Stimulated activated CD4-positive, alpha-beta T cell treated with anti-CD3 and anti-CD28 coated beads, Interleukin-12 subunit alpha, Interleukin-12 subunit beta, amount 100 ng/mL, for 48 hours (primary cell): ENCODE data around the gene CHRNA1.

Experiments
- DNase-seq, 3 donors: peaks; one replicate each; pipeline ENCODE4 v3.0.0-alpha.2; 2020; ENCODE audit warnings: low read depth in 2 of 3, low spot score in 1 of 3

CHRNA1 gene

DNA sequence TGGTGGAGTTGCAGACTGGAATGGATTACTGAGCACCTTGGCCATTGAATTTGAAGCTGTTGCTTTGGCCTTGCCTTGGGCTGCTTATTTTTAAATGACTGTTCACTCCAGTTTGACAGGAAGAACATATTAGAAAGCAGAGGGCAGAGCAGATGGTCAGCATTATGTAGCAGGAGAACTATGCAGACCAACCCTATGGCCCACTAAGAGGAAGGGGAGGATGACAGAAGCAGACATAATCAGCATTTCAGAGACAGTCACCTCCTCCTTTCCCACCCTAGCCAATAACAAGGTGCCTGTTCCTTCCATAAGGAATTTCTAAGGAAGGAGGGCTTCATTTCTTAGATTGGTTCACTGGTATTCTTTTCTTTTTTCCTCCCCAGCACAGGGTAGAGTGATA lies 2.4 kb downstream of the CHRNA1 start:
- DNase-seq, result no peak

DNA sequence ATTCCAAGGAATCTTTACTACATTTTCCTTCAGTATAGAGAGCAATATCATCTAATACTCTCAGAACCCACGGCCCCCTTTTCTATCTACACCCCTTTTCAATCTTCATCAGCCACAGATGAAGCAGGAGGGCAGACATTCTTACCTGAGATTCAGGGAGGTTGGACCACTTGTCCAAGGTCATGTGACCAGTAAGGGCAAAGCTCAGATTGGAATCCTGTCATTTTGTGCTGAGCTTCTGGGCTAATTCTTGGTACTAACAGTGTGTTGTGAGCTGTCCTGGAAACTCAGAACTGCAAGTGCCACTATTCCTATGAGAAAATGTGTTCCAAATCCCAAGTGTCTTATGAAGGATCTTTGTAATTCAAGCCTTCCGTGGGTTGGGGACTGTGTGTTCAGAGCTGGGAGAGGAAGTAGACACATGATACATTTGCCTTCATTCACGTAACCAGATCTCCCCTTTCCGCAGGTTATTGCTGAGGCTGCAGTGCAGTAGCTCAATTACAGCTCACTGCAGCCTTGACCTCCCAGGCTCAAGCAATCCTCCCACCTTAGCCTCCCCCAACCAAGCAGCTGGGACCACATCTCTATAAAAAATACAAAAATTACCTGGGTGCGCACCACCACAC lies 3.3 kb downstream of the CHRNA1 start:
- DNase-seq, result no peak

- no peak for DNase-seq
These were observed 4.7 kb downstream of the CHRNA1 start for GRCh38 chr2:174759381-174760065.

DNA sequence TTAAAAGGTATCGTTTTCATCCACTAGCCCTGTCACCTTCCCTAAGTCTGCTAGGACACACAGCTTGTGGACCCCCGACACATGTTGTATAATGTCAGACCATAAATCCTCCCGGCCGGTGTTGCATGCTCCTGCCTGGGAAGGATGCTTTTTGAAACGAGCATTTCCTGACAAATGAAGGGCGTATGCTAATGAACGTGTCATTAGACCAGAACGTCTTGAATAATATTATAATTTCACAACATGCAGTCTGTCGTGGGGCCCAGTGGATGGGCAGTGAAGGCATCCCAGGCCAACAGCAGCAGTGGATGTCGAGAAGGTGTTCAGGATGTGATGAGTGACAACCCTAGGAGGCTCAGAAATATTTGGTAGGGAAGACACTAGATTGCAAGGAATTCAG lies 7.5 kb downstream of the CHRNA1 start:
- DNase-seq, result no peak

- DNase-seq, result no peak
These were observed 11.1 kb downstream of the CHRNA1 start for GRCh38 chr2:174753038-174753633.

DNA sequence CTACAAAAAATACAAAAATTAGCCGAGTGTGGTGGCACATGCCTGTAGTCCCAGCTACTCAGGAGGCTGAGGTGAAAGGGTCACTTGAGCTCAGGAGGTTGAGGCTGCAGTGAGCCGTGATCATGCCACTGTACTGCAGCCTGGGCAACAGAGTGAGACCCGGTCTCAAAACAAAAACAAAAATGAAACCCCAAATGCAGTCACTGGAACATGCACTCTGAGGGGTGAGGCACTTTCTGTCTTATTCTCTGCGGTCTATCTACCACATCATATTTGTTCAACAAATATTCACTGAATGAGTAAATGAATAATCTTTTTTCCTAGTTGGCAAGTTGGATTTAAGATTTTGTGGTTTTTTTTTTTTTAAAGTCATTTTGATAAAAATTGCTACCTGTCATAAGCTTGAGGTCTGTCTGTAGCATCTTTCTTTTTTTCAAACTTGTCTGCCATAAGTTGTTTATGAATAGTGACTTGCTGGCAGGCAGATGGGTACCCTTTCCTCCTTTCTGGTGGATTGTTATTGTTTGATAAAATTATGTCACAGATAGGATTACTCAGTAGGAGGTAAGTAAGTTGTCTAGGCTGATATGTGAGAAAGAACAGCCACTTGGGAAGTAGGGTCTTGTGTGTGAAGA lies 11.8 kb downstream of the CHRNA1 start:
- no peak for DNase-seq

- DNase-seq, result peak in 1 of 3 donors; percentile 38
These were observed 13.3 kb downstream of the CHRNA1 start for GRCh38 chr2:174750923-174751441.

DNA sequence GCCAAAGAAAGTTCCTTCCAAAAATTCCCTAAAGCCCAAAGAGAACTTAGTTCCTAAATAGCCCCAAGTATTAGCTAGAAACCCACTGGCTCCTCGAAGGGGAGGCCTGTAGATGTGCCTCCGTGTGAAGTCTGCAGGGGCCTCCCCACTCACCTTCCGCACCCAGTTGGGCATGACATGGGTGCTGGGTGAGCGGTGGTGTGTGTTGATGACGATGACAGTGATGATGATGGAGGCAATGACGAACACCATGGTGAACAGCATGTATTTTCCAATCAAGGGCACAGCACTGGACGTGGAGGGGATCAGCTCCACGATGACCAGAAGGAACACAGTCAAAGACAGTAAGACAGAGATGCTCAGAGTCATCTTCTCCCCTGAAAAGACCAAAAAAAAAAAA lies 14.5 kb downstream of the CHRNA1 start:
- no peak for DNase-seq

DNA sequence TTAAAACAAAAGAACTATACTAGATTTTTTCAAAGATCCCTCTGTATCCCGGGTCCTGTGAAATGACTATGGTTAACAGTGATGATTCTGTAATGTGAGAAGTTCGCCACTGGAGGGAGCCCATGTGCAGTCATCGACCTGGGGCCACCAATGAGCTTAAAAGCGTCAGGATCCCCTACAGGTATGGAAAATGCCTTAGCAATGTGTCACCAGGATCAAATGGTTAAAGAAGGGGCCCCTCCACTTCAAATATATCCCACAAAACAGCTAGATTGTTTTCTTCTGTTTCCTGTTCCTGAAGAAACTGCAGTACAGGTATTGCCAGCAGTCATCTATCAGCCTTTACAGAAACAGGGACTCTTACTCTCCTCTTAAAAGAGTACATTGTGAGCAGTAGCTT lies 15.3 kb downstream of the CHRNA1 start:
- peak; percentile 45 to 81 (median 66) for DNase-seq

DNA sequence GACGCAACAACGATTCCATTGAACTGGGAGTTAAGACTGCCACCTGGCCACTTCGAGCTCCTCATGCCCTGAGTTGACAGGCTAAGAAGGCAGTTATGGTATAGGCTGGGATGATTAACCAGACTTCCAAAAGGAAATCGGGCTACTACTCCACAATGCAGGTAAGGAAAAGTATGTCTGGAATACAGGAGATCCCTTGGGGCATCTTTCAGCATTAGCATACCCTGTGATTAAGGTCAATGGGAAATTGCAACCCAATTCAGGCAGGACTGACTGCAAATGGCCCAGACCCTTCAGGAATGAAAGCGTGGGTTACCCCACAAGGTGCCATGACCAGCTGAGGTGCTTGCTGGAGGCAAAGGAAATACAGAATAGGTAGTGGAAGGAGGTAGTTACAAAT lies 19.1 kb downstream of the CHRNA1 start:
- DNase-seq, result no peak

DNA sequence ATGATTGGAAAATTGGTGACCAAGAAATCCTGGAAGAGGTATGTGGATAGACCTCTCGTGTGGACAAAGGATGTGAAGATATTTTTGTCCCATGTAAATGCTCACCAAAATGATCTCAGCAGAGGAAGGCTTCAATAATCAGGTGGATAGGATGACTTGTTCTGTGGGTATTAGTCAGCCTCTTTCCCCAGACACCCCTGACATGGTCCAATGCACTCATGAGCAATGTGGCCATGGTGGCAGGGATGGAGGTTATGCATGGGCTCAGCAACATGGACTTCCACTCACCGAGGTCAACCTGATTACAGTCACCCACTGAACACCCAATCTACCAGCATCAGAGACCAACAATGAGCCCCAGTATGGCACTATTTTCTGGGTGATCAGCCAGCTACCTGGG lies 20.2 kb downstream of the CHRNA1 start:
- no peak for DNase-seq

DNA sequence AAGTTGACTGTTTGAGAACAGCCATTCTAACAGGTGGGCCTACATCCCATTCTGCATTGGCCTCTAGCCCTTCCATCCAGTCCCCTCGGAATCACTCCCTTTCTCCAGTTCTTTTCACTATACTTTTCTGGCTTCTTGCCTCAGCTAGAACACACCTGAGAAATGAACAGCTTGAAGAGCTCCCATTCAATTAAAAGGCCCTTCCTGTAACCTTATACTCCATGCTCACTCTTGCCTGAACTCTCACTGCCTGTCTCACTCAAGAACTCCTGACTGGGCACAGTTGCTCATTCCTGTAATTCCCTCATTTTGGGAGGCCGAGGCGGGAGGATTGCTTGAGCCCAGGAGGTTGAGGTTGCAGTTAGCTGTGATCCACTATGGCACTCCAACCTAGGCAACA lies 23.6 kb downstream of the CHRNA1 start:
- no peak for DNase-seq

DNA sequence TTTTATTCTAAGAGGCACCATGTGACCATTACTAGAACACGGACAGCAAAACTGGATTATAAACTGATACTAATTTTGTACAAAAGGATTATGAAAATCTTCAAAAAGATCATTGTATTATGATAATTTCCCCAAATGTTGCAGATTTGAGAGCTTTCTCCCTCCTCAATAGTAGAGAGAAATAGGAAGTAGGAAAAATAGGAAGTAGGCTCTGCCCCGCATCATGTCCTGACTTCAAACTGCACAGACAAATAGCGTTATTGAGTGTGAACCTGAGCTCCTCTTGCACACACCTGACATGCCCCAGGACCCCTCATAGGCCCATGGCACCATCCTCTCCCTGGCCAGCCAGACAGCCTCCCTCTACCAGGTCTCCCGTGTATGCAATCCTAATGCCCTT lies 25.4 kb downstream of the CHRNA1 start:
- DNase-seq, result no peak

DNA sequence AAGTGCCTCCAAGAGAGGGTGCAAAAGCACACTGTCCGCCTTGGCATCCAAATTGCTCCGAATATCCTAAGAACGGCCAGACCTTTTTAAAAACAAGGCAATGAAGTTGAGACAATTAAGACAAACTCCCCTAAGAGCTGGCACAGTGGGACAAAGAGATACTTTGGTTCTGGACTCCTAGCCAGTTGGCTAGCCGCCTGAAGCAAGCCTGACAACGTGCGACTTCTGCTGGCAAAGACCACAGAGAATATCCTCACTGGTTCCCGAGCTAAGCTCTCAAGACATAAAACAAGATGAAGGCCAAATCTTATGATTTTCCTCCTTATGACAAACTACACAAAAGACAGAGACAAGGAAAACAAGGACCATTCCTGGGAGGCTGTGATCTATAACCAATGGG lies 32.7 kb downstream of the CHRNA1 start:
- no peak for DNase-seq

- DNase-seq, result no peak
These were observed 33.6 kb downstream of the CHRNA1 start for GRCh38 chr2:174730698-174731018.

DNA sequence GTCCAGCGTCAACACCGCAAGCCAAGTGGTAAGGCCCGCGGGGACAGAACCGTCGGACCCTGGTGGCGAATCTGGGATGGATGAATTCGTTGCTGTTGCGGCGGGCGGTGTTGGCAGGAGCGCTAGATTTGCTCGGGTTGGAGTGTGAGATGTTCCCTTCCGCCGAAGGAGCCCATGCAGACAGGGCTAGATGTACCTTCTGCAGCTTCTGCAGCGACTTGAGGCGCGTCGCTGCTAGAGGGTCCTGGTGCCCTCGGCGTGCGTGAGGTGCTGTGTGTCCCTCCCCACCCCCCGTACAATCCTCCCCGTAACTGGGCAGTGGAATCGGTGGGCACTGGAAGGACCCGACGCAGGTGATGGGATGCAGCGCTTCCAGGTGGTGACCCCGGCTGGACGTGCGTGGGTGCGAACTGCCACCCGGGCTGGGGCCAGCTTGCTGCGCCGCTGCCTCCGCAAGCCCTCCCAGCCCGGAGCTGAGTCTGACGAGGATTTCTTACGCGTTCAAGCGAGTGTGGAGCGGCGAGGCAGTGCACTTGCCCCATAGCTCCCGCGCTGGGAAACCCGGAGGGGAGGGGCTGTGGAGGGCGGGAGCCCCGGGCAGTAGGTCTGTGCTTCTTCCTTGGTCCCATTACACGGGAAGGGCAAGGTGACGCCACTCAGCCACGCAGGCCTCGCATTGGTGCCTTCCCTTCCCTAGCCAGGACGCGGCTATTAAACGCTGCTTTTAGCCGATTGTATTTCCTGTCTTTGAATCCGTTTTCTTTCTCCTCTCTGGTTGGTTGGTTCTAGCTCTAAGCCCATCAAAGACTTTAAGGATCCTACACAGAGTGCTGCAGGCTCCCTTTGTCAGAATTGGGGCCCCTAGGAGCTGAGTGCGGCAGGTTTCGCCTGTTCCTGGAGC lies 34.2 kb downstream of the CHRNA1 start:
- peak in 2 of 3 donors; percentile 39 to 58 for DNase-seq

DNA sequence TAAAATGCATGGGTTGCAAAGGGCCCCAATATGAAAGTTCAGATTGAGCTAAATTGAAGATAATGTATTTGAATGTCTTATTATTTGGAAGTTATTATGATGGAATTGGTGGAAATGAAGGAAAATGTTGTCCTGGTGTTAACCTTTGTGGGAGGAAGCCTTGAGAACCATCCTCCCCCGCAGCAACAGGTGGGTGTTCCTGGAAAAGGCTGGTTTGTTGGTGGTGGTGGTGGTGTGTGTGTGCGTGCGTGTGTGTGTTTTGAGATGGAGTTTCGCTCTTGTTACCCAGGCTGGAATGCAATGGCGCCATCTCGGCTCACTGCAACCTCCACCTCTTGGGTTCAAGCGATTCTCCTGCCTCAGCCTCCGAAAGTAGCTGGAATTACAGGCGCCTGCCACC lies 36.2 kb downstream of the CHRNA1 start:
- no peak for DNase-seq

DNA sequence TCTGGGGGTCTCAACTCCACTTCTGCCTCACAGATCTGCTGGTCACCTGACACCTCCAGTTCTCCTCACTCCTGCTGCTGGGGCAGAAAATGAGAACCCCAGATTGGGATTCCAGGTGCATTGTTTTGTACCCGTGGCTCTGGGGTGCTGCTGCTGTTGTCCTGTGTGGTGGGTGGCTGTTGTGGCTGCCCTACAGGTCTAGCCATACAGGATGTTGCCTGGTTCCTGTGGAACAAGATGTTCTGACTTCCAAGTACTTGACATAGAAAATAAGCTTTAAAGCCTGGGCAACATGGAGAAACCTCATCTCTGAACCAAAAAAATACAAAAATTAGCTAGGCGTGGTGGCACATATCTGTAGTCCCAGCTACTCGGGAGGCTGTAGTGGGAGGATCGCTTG lies 38.1 kb downstream of the CHRNA1 start:
- DNase-seq, result no peak

DNA sequence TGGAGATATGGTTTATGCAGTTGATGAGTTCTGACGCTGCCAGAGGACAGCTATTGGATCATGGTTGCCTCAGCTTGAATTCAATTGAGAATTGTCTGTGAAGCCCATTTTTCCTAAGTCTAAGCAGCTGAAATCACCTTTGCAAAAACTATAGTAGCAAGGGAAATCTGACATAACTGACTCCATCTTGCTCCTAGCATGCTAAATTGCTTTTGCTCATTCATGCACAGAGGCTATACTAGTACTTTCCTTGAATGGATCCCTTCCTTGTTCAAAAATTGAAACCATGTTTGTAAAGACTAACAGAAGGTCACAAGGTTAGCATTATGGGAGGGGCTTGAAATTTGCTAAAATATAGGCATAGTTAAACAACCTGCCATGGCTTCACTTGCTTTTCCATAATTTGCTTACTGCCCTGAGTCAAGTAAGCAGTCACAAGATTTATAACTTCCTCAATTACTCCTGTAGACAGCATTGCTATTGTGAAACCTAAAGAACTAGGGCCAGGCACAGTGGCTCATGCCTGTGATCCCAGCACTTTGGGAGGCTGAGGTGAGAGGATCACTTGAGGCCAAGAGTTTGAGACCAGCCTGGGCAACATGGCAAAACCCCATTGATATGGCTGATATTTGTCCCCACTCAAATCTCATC lies 41.2 kb downstream of the CHRNA1 start:
- DNase-seq, result no peak

- DNase-seq, result no peak
These were observed 45.3 kb downstream of the CHRNA1 start for GRCh38 chr2:174719016-174719415.

GRCh38 chr2:174718591-174718990 lies 45.7 kb downstream of the CHRNA1 start:
- DNase-seq, result no peak
